Posterior cingulate gyrus (tissue), 11 donors: ENCODE results near the gene EPS15.
A peak's percentile ranks its signal among the peaks of the same experiment; 100 is the strongest.
"Not testable (repeated sequence)": the region's sequence is repeated elsewhere in the genome, so short reads cannot be mapped to it uniquely, and the experiment has no call there.

Experiments
- DNase-seq, 10 donors: peaks; one replicate each; pipeline versions ENCODE4 v3.0.0 to v3.0.0-alpha.2; 2020 to 2021; ENCODE audit warnings: mixed read lengths in 3 of 10
- intact Hi-C: fragments of 100-400 bp; cut with DNase I; formaldehyde crosslinking; loops from one replicate; pipeline ENCODE4 v1.15.1; 2023

EPS15 gene

DNA sequence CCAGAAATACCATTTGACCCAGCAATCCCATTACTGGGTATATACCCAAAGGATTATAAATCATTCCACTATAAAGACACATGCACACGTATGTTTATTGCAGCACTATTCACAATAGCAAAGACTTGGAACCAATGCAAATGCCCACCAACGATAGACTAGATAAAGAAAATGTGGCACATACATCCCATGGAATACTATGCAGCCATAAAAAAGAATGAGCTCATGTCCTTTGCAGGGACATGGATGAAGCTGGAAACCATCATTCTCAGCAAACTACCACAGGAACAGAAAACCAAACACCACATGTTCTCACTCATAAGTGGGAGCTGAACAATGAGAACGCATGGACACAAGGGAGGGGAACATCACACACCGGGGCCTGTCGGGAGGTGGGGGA lies 107.2 kb downstream of the EPS15 start:
- intact Hi-C loops, DNase-seq: not testable (repeated sequence)

DNA sequence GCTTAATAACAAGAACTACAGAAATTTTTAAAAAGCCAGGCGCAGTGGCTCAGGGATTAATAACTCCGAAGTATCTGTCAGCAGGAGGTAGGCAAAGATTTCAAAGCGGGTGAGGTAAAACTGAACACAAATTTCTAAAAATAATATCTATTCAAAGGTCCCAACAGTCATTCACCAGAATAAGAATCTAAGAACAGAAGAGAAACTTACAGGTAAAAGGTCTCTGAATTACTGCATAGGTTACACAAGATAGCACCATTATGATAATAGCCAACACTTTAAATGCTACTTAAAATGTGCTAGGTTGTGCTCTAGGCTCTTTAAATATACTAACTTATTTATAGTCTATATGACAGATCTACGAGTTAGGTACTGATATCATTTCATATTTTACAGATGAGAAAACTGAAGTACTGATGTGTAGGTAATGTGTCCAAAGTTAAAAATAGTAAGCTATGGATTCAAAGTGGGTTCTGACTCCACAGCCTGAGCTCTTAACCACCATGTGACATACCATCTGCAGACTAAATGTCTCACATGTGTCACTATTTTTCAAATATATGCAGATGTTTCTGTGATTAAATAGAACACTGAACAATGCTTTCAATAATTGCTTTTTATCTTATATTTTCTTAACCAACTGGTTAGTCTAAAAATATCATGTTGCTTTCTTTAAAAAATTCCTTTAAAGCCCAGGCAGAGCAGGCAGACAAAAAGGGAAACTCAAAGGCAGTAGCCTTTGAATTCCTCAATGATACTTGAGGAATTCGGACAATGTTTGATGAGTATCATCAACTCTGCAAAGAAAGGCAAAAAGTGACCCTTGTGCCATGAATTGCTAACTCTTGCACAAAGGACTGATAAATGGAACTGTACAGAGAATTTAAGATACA lies 108.3 kb downstream of the EPS15 start:
- intact Hi-C loops: no loop called here

DNA sequence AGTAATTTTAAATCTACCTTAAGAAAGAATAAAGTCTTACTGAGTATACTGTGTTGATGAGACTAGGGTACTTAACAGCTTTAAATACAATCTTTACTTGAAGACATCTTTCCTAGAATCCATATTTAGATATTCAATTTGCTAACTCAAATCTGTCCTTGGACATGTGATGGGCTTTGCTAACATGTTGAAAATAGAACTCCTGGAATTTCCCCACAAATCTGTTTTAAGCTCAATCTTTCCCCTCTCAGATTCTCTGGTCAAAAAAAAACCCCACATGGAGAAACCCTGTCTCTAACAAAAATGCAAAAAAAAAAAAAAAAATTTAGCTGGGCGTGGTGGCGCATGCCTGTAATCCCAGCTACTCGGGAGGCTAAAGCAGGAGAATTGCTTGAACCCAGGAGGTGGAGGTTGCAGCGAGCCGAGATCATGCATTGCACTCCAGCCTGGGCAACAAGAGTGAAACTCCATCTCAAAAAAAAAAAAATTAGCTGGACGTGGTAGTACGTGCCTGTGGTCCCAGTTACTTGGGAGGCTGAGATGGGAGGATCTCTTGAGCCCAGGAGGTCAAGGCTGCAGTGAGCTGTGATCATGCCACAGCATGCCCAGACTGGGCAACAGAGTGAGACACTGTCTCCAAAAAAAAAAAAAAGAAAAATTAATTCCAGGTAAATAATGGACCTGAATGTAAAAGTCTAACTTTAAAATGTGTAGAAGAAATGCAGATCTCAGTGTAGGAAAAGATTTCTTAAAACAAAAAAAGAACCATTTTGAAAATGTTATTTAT lies 109.1 kb downstream of the EPS15 start:
- DNase-seq, intact Hi-C loops: not testable (repeated sequence)

More for the DNA sequence above, 108.3 kb downstream of the EPS15 start:
- no peak for DNase-seq

DNA sequence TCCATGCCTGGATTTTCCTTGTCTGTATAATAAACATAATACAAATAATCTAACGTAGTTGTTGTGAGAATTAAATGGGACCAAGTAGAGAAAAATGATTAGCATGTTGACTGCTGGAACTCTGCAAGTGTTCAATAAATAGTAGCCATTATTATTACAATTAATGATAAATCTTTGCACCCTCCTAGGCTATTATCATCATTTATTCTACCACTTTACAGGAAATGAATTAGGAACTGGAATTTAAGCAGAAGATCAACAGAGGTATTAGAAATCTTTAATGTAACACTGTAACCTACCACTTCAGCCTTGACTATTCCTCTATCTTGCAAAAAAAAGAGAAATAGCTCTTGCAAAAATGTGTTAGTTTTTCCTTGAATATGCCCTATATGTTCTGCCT lies 126.8 kb downstream of the EPS15 start:
- intact Hi-C loops: no loop called here
- no peak for DNase-seq

DNA sequence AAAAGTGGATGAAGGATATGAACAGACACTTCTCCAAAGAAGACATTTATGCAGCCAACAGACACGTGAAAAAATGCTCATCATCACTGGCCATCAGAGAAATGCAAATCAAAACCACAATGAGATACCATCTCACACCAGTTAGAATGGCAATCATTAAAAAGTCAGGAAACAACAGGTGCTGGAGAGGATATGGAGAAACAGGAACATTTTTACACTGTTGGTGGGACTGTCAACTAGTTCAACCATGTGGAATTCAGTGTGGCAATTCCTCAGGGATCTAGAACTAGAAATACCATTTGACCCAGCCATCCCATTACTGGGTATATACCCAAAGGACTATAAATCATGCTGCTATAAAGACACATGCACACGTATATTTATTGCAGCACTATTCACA lies 128.4 kb downstream of the EPS15 start:
- intact Hi-C loops, DNase-seq: not testable (repeated sequence)

DNA sequence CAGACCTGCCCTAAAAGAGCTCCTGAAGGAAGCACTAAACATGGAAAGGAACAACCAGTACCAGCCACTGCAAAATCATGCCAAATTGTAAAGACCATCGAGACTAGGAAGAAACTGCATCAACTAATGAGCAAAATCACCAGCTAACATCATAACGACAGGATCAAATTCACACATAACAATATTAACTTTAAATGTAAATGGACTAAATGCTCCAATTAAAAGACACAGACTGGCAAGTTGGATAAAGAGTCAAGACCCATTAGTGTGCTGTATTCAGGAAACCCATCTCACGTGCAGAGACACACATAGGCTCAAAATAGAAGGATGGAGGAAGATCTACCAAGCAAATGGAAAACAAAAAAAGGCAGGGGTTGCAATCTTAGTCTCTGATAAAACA lies 131.8 kb downstream of the EPS15 start:
- DNase-seq, intact Hi-C loops: not testable (repeated sequence)

DNA sequence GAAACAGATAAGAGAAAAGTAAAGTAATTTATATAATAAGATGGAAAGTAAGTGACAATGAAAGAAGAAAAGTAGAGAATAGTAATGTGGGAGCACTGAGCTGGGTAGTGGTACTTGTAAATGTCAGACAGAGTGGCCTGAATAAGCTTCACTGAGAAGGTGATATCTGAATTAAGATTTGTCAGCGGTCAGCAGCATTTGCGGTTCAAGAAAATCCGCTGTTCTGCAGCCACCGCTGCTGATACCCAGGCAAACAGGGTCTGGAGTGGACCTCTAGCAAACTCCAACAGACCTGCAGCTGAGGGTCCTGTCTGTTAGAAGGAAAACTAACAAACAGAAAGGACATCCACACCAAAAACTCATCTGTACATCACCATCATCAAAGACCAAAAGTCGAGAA lies 132.8 kb downstream of the EPS15 start:
- intact Hi-C loops, DNase-seq: not testable (repeated sequence)

DNA sequence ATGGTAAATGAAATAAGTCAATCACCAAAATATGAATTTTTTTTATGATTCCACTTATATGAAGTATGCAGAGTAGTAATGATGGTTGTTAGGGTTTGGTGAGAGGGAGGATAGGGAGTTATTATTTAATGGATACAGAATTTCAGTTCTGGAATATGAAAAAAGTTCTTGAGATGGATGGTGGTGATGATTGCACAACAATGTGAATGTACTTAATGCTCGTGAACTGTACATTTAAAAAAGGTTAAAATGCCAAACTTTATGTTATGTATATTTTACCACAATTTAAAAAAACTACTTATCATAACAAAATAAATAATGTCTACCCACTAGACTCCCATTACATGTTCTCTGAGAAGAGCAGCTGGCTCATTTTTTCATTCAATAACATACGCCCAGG lies 133.3 kb downstream of the EPS15 start:
- intact Hi-C loops: no loop called here
- no peak for DNase-seq

DNA sequence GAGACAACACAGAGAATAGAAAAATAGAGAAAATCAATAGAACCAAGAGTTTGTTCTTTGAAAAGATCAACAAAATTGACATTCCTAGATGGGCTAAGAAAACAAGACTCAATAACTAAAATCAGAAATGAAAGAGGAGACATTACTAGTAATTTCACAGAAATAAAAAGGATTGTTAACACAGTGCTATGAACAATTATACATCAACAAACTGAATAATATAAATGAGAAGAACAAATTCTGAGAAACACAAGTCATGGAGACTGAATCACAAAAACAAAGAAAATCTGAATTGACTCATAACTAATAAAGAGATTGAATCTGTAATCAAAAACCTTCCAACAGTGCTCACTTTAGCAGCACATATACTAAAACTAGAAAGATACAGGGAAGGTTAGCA lies 137.1 kb downstream of the EPS15 start:
- intact Hi-C loops: no loop called here
- DNase-seq: no peak

DNA sequence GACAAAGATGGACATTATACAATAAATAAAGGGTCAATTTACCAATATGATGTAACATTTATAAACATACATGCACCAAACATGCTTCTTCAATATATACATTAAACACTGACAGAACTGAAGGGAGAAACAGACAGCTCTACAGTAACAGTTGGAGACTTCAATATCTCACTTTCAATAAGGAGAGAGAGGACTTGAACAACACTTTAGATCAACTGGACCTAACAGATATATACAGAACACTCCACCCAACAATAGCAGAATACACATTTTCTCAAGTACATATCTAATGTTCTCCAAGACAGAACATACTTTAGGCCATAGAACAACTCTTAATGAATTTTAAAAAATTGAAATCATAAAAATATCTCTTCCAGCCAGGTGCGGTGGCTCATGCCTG lies 138.1 kb downstream of the EPS15 start:
- intact Hi-C loops: no loop called here
- no peak for DNase-seq

DNA sequence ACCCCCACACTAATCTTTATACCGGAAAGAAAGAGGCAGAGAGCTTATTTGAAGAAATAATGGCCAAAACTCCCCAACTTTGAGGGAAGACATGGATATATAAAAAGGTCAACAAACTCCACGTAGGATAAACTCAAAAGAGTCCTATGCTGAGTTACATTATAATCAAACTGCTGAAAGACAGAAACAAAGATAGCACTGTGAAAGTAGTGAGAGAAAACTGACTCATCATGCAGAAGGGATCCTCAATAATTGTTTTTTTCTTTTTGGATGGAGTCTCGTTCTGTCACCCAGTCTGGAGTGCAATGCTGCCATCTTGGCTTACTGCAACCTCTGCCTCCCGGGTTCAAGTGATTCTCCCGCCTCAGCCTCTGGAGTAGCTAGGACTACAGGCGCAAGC lies 140.2 kb downstream of the EPS15 start:
- no peak for DNase-seq
- intact Hi-C loops: no loop called here

DNA sequence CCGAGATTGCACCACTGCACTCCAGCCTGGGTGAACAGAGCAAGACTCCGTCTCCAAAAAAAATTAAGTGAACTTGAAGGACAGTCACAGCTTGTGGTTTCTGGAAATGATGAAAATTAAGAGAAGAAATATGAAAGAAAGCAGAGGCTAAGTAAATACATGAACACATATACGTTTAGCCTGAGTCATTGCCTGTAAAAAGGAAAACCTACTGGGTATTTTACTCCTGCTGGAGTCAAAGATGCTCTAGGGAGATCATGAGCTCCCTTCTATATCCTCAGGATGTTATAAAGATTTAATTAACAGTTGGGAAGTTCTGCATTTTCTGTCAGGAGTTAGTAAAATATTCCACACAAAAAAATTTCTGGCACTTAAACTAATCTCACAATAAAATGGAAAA lies 145.2 kb downstream of the EPS15 start:
- DNase-seq: no peak
- intact Hi-C loops: no loop called here

DNA sequence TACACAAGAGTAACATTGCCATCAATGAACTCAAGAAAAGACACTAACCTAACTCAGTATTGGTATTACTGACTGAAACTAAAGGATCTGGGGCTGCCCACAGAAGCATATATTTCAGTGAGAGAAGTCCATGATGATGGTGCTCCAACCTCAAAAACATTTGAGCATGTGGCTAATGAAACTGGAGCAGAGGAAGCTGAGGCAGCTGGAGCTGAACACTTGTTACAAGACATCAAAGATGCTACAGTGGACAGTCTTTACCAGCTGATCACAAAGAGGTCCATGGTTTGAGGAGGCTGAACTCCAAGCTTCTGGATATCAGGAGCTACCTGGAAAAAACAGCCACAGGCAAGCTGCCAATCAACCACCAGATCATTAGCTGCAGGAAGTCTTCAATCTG lies 146.5 kb downstream of the EPS15 start:
- intact Hi-C loops: no loop called here
- no peak for DNase-seq

DNA sequence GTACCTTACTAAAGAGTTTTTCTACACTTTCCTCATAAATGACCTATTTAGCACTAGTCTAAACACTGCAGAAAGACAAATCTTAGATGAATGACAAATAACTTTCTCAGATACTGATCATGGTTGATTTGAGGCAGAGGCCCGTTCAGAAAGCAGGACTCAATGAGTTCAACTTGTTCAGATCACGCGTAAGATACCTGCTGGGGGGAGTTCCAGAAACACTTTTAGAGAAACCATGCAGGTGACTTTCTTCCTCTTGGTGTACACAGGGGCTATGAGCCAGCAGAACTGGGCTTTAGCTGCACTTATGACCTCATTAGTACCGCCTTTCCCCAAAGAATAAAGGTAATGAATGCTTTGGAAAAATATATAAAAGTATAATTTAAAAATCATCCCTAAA lies 149.9 kb downstream of the EPS15 start:
- DNase-seq: no peak
- intact Hi-C loops: no loop called here

DNA sequence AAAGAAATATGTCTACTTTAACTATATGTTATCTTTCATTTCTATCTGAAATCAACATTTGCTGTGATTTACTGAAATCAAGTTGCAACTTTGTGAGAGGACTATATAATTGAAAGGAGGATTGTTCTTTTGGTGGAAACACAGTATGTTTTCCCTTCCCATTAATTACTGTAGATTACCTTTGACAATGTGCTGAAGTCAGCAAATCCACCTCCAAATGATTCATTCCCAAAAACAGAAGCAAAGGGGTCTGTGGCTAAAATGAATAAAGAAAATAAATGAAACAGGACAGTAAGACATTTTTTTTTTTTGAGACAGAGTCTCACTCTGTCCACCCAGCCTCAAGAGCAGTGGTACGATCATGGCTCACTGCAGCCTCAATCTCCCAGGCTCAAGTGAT lies 153.3 kb downstream of the EPS15 start:
- intact Hi-C loops: no loop called here
- no peak for DNase-seq

DNA sequence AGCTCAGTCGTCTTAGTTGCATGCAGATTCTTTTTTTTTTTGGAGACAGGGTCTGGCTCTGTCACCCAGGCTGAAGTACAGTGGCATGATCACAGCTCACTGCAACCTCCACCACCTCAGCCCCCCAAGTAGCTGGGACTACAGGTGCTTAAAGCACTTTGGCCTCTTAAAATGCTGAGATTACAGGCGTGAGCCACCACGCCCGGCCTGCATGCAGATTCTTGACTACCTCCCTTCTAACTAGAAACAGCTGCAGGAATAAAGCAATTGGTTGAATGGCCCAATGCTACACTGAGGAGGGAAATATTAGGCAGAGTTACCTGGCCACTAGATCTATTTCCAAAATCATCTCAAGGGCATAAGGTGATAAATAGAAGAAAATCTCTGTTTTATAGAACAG lies 159.2 kb downstream of the EPS15 start:
- intact Hi-C loops: no loop called here
- peak in 1 of 10 donors; percentile 16 for DNase-seq

DNA sequence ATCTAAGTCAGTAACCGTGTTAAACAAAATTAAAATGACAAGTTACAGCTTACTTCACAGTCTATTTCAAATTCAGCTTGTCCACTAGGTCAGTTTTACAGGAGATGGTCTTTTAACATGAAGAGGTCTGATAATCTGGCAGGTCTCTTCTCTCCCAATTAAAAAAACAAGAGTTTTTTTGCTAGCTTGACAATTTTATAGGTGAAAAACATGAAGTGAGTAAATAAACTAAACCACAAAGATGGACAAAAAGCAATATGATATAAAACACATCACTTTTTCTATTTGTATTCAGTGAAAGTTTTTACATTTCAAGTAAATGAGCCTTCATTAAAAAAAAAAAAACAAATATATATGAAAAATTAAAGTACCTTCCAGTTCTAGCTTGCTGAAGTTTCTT lies 163.7 kb downstream of the EPS15 start:
- no peak for DNase-seq
- intact Hi-C loops: no loop called here

DNA sequence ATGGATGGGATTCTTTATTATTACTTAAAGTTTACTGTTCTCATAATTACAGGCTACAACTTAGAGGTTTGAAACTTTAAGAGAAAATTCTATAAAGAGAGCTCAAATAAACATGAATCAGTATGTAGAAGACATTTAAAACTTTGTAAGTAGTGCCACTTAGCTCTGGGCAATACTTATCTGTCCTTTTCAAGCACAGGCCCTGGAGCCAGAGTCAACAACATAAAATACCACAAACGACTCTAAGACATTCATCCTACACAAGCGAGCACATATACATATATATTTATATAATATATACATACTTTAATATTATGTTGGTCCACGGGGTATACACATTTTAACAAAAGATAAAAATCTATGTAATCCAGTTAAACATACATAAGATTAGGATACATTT lies 164.7 kb downstream of the EPS15 start:
- intact Hi-C loops: no loop called here
- no peak for DNase-seq

DNA sequence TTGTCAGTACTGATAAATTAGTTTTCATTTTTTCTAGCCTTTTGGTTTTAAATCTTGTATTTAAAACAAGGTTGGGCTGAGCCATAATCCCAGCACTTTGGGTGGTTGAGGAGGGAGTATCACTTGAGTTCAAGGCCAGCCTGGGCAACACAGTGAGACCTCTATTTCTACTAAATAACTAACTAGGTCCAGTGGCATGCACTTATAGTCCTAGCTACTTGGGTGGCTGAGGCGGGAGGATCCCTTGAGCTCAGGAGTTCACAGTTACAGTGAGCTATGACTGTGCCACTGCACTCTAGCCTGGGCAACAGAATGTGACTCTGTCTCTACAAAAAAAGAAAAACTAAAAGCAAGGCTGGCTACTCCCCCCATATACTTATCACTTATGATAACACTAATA lies 167.2 kb downstream of the EPS15 start:
- DNase-seq: no peak
- intact Hi-C loops: no loop called here

DNA sequence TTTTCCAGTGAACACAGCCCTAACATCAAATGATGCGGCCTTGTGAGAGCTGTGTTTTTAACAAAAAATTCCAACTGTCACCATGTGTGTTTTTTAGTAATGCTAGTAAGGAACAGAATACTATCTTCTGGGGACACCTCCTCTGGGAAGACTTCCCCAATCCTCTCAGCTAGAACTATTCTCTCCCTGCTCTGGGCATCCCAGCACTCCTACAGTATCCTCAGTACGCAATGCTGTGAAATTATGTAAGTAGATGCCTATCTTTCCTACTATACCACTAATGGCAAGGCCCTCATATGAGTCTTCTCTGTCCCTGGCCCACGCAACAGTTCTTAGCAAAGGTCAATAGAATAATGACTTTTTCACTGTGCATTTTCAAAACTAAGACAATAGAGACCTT lies 169.2 kb downstream of the EPS15 start:
- intact Hi-C loops: no loop called here
- no peak for DNase-seq

DNA sequence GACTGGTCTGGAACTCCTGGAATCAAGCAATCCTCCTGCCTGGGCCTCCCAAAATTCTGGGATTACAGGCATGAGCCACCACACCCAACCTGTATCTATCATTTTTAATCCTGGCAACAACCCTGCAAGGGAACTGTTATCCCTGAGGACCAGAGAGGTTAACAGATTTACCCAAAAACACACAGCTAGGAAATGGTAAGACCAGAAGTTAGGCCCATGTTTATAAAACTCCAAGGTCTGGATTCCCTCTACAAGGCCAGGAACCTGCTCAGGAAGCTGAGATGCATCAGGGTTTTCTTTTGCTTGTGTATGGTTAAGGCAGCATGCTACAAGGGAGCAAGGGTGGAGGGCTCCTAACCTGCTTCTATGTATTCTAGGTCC lies 170.9 kb downstream of the EPS15 start:
- intact Hi-C loops: no loop called here

More for the DNA sequence above, 170.9 kb downstream of the EPS15 start:
- no peak for DNase-seq
